AG04450 (cell line): Measurements from ENCODE around the gene MTTP. TPM values are rescaled to one million over a fixed set of nuclear protein-coding genes. Genes with fewer than 3 reads are reported as not detected.

ENCODE experiments used
- CTCF ChIA-PET: fragments of 300-600, 350-600 bp; formaldehyde crosslinking; extraction: SDS; loops from one replicate; lab custom pipeline; 2022; ENCODE audit warnings: antibody characterized with exemption, inconsistent platforms; lab: Charles Lee
- POLR2A ChIA-PET: fragments of 350-600 bp; formaldehyde crosslinking; extraction: SDS; loops from one replicate; lab custom pipeline; 2021; ENCODE audit warnings: antibody characterized with exemption, inconsistent platforms; lab: Yijun Ruan, JAX
- DNase-seq: peaks from one replicate; pipeline ENCODE4 v3.0.0-alpha.2; 2011; ENCODE audit warnings: low read depth, low spot score
- H3K27ac ChIP-seq: one replicate; pipeline ENCODE4 v1.5.1; 2012; ENCODE audit warnings: low read depth, low read length, control low read depth
- H3K27me3 ChIP-seq: one replicate; pipeline ENCODE4 v1.6.0; 2012; ENCODE audit warnings: low read length; ENCODE audit not compliant: control insufficient read depth, insufficient read depth
- H3K4me3 ChIP-seq: 2 replicates; pipeline ENCODE4 v1.5.1; 2011; ENCODE audit warnings: mild to moderate bottlenecking, low read depth, low read length, control low read depth
- H3K9me3 ChIP-seq: 2 replicates; pipeline ENCODE4 v1.5.1; 2012; ENCODE audit warnings: low read length; ENCODE audit not compliant: control insufficient read depth, insufficient read depth
- polyA plus RNA-seq: library from polyadenylated mRNA; depleted of rRNA; stranded (reverse); fragments of >200 nt; gene quantifications from 2 replicates; pipeline ENCODE4 v1.2.3, GENCODE V29; 2011
- TF ChIP-seq, protein P1 (sequence below): IDR thresholded peaks from 2 replicates; pipeline ENCODE4 v1.5.1; 2011; ENCODE audit warnings: low read depth, low read length, control low read depth, inconsistent platforms

MTTP gene
- polyA plus RNA-seq, 1 experiment = 0.02 TPM

DNA sequence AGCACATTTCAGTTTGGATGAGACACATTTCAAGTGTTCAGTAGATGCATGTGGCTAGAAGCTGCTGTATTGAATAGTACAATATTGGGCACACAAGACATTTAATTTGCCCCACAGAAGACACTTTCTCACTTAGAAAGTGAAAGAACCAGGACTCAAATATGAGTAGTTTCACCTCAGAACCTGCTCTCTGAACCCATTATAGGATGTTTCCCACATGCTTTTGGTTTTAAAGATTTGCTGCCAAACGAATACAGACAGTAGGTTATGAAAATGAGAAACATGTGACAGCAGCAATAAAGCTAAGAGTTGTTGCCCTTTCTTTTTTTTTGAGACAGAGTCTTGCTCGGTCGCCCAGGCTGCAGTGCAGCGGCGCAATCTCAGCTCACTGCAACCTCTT is 50.7 kb downstream of the MTTP start:
- Histone ChIP-seq H3K27ac (no peak overlapping the region), H3K4me3 (no peak overlapping the region), H3K9me3 (no peaks in the 10 kb centered on the region), H3K27me3 (no peaks in the 10 kb centered on the region)
- POLR2A ChIA-PET = no interaction called here
- DNase-seq = no peak
- TF ChIP-seq, protein P1, sequence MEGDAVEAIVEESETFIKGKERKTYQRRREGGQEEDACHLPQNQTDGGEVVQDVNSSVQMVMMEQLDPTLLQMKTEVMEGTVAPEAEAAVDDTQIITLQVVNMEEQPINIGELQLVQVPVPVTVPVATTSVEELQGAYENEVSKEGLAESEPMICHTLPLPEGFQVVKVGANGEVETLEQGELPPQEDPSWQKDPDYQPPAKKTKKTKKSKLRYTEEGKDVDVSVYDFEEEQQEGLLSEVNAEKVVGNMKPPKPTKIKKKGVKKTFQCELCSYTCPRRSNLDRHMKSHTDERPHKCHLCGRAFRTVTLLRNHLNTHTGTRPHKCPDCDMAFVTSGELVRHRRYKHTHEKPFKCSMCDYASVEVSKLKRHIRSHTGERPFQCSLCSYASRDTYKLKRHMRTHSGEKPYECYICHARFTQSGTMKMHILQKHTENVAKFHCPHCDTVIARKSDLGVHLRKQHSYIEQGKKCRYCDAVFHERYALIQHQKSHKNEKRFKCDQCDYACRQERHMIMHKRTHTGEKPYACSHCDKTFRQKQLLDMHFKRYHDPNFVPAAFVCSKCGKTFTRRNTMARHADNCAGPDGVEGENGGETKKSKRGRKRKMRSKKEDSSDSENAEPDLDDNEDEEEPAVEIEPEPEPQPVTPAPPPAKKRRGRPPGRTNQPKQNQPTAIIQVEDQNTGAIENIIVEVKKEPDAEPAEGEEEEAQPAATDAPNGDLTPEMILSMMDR = no peak
- CTCF ChIA-PET = no interaction called here

DNA sequence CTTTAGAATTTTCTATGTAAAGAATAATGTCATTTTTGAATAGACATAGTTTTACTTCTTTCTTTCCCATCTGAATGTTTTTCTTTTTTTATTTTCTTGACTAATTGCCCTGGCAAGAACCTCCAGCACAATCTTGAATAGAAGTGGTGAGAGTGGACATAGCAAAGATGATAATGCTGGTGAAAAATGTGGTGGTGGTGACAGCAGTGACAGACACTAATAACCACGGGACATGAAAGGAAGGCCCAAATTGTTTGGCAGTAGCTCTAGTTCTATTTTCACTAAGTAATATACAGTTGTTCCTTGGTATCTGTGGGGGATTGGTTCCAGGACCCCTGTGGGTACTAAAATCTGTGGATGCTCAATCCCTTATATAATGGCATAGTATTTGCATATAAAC is 53.4 kb downstream of the MTTP start:
- no peaks in the 10 kb centered on the region for H3K27me3 ChIP-seq
- no peak for DNase-seq
- no peak overlapping the region for H3K27ac ChIP-seq
- TF ChIP-seq, protein P1 = no peak
- POLR2A ChIA-PET = no interaction called here
- CTCF ChIA-PET = interaction anchor here (1.1 kb wide), 1 partner anchor 12 kb away, joined by 3 read pairs; no protein-coding TSS in a partner anchor
- no peak overlapping the region for H3K4me3 ChIP-seq
- no peaks in the 10 kb centered on the region for H3K9me3 ChIP-seq

DNA sequence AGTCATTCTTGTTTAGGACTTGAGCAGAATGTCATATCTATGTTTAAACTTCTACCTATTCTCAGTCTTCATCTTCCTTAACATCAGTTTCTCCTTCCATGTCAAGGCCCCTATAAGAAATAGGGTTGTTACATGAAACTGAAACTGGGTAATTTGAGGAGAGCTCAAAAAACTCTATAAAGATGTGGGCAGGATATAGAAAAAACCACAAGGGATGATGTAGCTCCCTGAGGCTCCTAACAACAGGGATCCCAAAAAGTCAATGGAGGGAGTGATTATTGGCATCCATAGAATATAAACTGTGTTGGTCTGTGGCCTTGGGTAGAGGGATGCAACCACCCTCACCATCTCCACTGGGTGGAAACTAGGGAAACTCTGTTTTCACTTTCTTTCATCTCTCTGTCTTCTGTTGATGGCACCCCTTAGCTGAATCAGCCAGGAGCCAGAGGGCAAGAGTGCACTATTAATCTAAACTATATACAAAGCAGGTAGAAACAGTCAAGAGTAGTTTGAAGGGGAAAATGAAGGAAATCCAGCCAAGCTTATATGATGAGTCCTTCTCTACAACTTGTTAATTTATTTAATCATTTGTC is 55.4 kb downstream of the MTTP start:
- CTCF ChIA-PET = no interaction called here
- H3K27ac ChIP-seq = no peak overlapping the region
- no peaks in the 10 kb centered on the region for H3K9me3 ChIP-seq
- no peaks in the 10 kb centered on the region for H3K27me3 ChIP-seq
- no peak for DNase-seq
- no peak overlapping the region for H3K4me3 ChIP-seq
- TF ChIP-seq, protein P1 = no peak
- POLR2A ChIA-PET = no interaction called here

DNA sequence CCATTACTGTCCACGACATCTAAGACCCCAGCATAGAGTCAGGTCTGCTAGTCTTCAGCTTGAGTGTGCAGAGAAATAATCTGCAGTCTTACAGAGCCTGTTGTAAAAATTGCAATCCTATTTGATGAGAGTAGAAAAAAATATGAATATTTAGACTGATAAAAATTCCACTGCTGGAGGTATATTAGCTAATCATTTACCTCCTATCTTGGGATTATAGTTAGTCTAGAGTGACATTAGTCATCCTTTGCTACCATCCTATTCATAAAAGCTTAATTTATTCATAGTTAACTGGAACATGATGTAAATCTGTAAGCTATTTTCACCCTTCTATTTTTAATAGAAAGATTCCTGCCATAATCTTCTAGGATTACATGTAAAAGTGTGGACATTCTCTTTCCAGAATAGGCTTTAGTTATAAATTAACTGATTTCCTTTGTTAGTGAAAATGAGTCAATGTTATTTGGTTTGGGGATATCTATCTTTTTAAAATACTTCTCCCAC is 56.3 kb downstream of the MTTP start:
- Histone ChIP-seq H3K9me3 (no peaks in the 10 kb centered on the region), H3K4me3 (no peak overlapping the region), H3K27me3 (no peaks in the 10 kb centered on the region), H3K27ac (no peak overlapping the region)
- ChIA-PET CTCF (no interaction called here), POLR2A (no interaction called here)
- no peak for DNase-seq
- TF ChIP-seq, protein P1 = no peak

DNA sequence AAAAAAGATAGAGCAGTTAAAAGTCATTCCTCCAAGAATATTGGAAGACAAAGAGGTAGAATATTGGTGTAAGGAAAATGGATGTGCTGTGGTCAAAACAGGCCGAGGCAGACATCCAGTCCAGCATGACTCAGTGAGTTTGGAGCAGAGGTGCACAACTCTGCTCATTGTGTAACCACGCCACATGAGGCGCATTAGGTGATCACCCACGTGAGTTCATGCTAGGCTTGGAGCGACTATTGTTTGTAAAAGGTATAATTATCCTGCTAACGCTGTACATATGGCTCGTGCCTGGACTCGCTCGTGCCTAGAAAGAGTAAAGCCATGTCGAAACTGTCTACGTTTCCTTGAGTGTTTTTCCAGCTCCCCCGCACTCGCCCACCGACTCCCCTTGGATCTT is 59.1 kb downstream of the MTTP start:
- Histone ChIP-seq H3K9me3 (no peaks in the 10 kb centered on the region), H3K27me3 (no peaks in the 10 kb centered on the region), H3K4me3 (no peak overlapping the region), H3K27ac (no peak overlapping the region)
- CTCF ChIA-PET = no interaction called here
- POLR2A ChIA-PET = no interaction called here
- TF ChIP-seq, protein P1 = no peak
- DNase-seq = no peak
